ENCODE data around the gene PPM1A. TPM values are rescaled to one million over a fixed set of nuclear protein-coding genes. Genes with fewer than 3 reads are reported as not detected.

Gene PPM1A
- total and polyA plus RNA-seq, 2 of the 13 experiments (the other 11 are each of a cell fraction or from before 2014, with no cell fraction given), result 23.3 to 29.8 TPM

DNA sequence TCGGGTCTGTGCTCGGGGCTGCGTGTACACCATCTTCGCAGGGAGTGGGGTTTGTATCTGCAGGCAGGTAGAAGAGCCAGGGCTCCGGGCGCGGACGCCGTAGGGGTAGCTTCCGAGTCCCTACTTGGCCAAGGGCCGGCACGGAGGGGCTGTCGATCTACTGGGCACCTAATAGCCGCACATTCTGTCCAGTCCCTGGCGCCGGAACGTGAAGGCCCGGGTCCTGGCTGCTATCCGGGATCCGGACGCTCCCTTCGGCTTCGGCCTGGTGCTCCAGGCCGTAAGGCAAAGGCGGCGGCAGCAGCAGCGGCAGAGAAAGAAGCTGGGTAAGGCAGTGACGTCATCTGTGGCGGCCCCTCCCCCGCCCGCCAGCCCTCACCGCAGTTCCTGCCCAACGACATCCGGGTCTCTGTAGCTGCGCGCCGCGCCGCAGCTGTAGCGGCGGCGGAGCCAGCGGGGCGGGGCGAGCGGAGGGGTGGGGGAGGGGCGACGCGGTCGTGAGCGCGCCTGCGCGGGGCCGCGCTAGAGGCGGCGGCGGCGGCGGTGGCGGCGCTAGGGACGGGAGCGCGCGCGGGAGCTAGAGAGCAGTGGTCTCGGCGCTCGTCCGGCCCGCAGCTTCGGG is at the start of gene PPM1A (continued):
- TF ChIP-seq E2F5 (CRISPR knock-in tag; conservative IDR thresholded peaks at IDR 0.05), result no peak
- TF ChIP-seq ATAD3A (CRISPR knock-in tag; IDR thresholded peaks at IDR 0.05), result no peak
- no peak for TF ChIP-seq CERS6 (CRISPR knock-in tag; IDR thresholded peaks at IDR 0.05)
- TF ChIP-seq PREB (CRISPR knock-in tag; IDR thresholded peaks at IDR 0.05), result no peak
- TF ChIP-seq ZNF446 (CRISPR knock-in tag; IDR thresholded peaks at IDR 0.05), result no peak
- no peak for TF ChIP-seq CHD4 (IDR thresholded peaks at IDR 0.05; ENCODE audit: borderline replicate concordance, low read length)
- 0 out of 2 replicates have a peak, but pooled peaks have one; percentile 6 for TF ChIP-seq ZNF629 (CRISPR knock-in tag; conservative IDR thresholded peaks at IDR 0.05)
- no peak for TF ChIP-seq ZNF543 (CRISPR knock-in tag; IDR thresholded peaks at IDR 0.05)
- TF ChIP-seq ZNF431 (CRISPR knock-in tag; IDR thresholded peaks at IDR 0.05; ENCODE audit: borderline replicate concordance, low read depth), result 0 out of 2 replicates have a peak, but pooled peaks have one; percentile 51
- no peak for TF ChIP-seq STAT5B (CRISPR knock-in tag; IDR thresholded peaks at IDR 0.05)
- no peak for TF ChIP-seq ZNF790 (CRISPR knock-in tag; IDR thresholded peaks at IDR 0.05; ENCODE audit: borderline replicate concordance)
- 0 out of 2 replicates have a peak, but pooled peaks have one; percentile 40 for TF ChIP-seq IRF2 (CRISPR knock-in tag; IDR thresholded peaks at IDR 0.05)
- peak; percentile 44 for TF ChIP-seq TEAD3 (CRISPR knock-in tag; optimal IDR thresholded peaks at IDR 0.05; ENCODE audit: borderline replicate concordance)
- TF ChIP-seq ZNF878 (CRISPR knock-in tag; IDR thresholded peaks at IDR 0.05), result no peak
- no peak for TF ChIP-seq SALL2 (CRISPR knock-in tag; IDR thresholded peaks at IDR 0.05)
- TF ChIP-seq MZF1 (CRISPR knock-in tag; IDR thresholded peaks at IDR 0.05; ENCODE audit: borderline replicate concordance), result no peak
- no peak for TF ChIP-seq GTF3A (CRISPR knock-in tag; conservative IDR thresholded peaks at IDR 0.05)
- TF ChIP-seq IKZF1 (IDR thresholded peaks at IDR 0.05), result no peak
- peak; percentile 36; the same call in 1 of the 2 replicates for TF ChIP-seq ETV5 (CRISPR knock-in tag; IDR thresholded peaks at IDR 0.05; ENCODE audit: borderline replicate concordance)
- TF ChIP-seq CENPX (CRISPR knock-in tag; IDR thresholded peaks at IDR 0.05), result no peak
- TF ChIP-seq, protein P1, sequence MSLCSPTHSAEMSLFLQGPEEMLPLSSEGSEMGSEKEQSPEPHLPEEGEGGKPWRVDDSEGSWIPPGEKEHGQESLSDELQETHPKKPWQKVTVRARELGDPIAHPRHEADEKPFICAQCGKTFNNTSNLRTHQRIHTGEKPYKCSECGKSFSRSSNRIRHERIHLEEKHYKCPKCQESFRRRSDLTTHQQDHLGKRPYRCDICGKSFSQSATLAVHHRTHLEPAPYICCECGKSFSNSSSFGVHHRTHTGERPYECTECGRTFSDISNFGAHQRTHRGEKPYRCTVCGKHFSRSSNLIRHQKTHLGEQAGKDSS (CRISPR knock-in tag; IDR thresholded peaks at IDR 0.05; ENCODE audit: borderline replicate concordance, low read depth), result no peak
- peak; percentile 47 for TF ChIP-seq ZNF883 (CRISPR knock-in tag; IDR thresholded peaks at IDR 0.05; ENCODE audit: not compliant biosample characterization)
- no peak; a peak in 1 of 4 replicates for TF ChIP-seq EP300 (IDR thresholded peaks at IDR 0.05; ENCODE audit: low read depth in 2 of 2, low read length in 2 of 2)
- TF ChIP-seq EP300 (CRISPR knock-in tag; IDR thresholded peaks at IDR 0.05; ENCODE audit: borderline replicate concordance), result no peak
- peak; percentile 93 for TF ChIP-seq KDM5B (CRISPR knock-in tag; IDR thresholded peaks at IDR 0.05; ENCODE audit: borderline replicate concordance)
- no peak for TF ChIP-seq HNRNPUL1 (IDR thresholded peaks at IDR 0.05; ENCODE audit: low read depth, low read length)
- no peak for TF ChIP-seq ZNF335 (CRISPR knock-in tag; IDR thresholded peaks at IDR 0.05)
- TF ChIP-seq ZSCAN21 (CRISPR knock-in tag; IDR thresholded peaks at IDR 0.05; ENCODE audit: borderline replicate concordance), result no peak; the same call in 1 of the 2 replicates
